T-helper 2 cell treated with Interferon-gamma antibody and Interleukin-4, amounts not matched to agents 5 μg/mL and 100 μg/mL, for 36 hours (primary cell): Measurements from ENCODE around the gene ACAA1.
"Not testable (repeated sequence)": the region's sequence is repeated elsewhere in the genome, so short reads cannot be mapped to it uniquely, and the experiment has no call there.

Source experiments
- DNase-seq: peaks from one replicate; pipeline ENCODE4 v3.0.0; 2021; ENCODE audit warnings: low spot score
- H3K27ac Mint-ChIP-seq: one replicate; pipeline ENCODE4 v1.8.0; 2021; ENCODE audit warnings: mild to moderate bottlenecking, mixed read lengths
- H3K27me3 Mint-ChIP-seq: one replicate; pipeline ENCODE4 v1.8.0; 2021; ENCODE audit warnings: low read depth, mixed read lengths
- H3K36me3 Mint-ChIP-seq: one replicate; pipeline ENCODE4 v1.8.0; 2021; ENCODE audit warnings: low read depth, mixed read lengths
- H3K4me1 Mint-ChIP-seq: one replicate; pipeline ENCODE4 v1.8.0; 2021; ENCODE audit warnings: low read depth, mixed read lengths
- H3K4me3 Mint-ChIP-seq: one replicate; pipeline ENCODE4 v1.8.0; 2022; ENCODE audit warnings: mild to moderate bottlenecking, moderate library complexity, mixed read lengths
- H3K9me3 Mint-ChIP-seq: one replicate; pipeline ENCODE4 v1.8.0; 2021; ENCODE audit warnings: mixed read lengths

ACAA1 gene

GRCh38 chr3:38163117-38163840 is 26.4 kb upstream of the ACAA1 start:
- Mint-ChIP-seq H3K36me3 (peaks cover 17% of the 10 kb centered on the region), H3K4me3 (peak overlapping the region; percentile 86), H3K27me3 (peaks cover 2% of the 10 kb centered on the region), H3K9me3 (no peaks in the 10 kb centered on the region), H3K4me1 (peaks cover 38% of the 10 kb centered on the region), H3K27ac (peak overlapping the region; percentile 99)
- DNase-seq, result no peak

GRCh38 chr3:38160704-38161103 is 23.8 kb upstream of the ACAA1 start:
- DNase-seq, result not testable (repeated sequence)

GRCh38 chr3:38158472-38158871 is 21.5 kb upstream of the ACAA1 start:
- Mint-ChIP-seq H3K27ac (no peak overlapping the region), H3K4me3 (no peak overlapping the region), H3K4me1 (peaks cover 11% of the 10 kb centered on the region), H3K9me3 (no peaks in the 10 kb centered on the region), H3K27me3 (peaks cover 2% of the 10 kb centered on the region), H3K36me3 (no peaks in the 10 kb centered on the region)
- no peak for DNase-seq

More at GRCh38 chr3:38160704-38161103, 23.8 kb upstream of the ACAA1 start:
- H3K4me1 Mint-ChIP-seq, result peaks cover 18% of the 10 kb centered on the region
- H3K27ac Mint-ChIP-seq, H3K36me3 Mint-ChIP-seq, H3K27me3 Mint-ChIP-seq, H3K9me3 Mint-ChIP-seq, H3K4me3 Mint-ChIP-seq: not testable (repeated sequence)

GRCh38 chr3:38157595-38157994 is 20.7 kb upstream of the ACAA1 start:
- Mint-ChIP-seq H3K36me3 (no peaks in the 10 kb centered on the region), H3K4me3 (no peak overlapping the region), H3K4me1 (peaks cover 8% of the 10 kb centered on the region), H3K9me3 (no peaks in the 10 kb centered on the region), H3K27ac (no peak overlapping the region), H3K27me3 (peaks cover 2% of the 10 kb centered on the region)
- DNase-seq, result no peak

- H3K9me3 Mint-ChIP-seq, result no peaks in the 10 kb centered on the region
- H3K4me1 Mint-ChIP-seq, result peaks cover 10% of the 10 kb centered on the region
- H3K27me3 Mint-ChIP-seq, result peaks cover 2% of the 10 kb centered on the region
- no peak for DNase-seq
- H3K27ac Mint-ChIP-seq, result no peak overlapping the region
- no peak overlapping the region for H3K4me3 Mint-ChIP-seq
- no peaks in the 10 kb centered on the region for H3K36me3 Mint-ChIP-seq
Measured at GRCh38 chr3:38157117-38157516, 20.2 kb upstream of the ACAA1 start.

- Mint-ChIP-seq H3K27ac (no peak overlapping the region), H3K9me3 (peaks cover 8% of the 10 kb centered on the region), H3K27me3 (peaks cover 2% of the 10 kb centered on the region), H3K4me1 (peaks cover 22% of the 10 kb centered on the region), H3K36me3 (no peaks in the 10 kb centered on the region), H3K4me3 (no peak overlapping the region)
- no peak for DNase-seq
Measured at GRCh38 chr3:38155825-38156224, 18.9 kb upstream of the ACAA1 start.

- Mint-ChIP-seq H3K36me3 (no peaks in the 10 kb centered on the region), H3K27me3 (no peaks in the 10 kb centered on the region), H3K4me3 (no peak overlapping the region), H3K9me3 (peaks cover 10% of the 10 kb centered on the region), H3K4me1 (peaks cover 27% of the 10 kb centered on the region), H3K27ac (no peak overlapping the region)
- DNase-seq, result no peak
Measured at GRCh38 chr3:38154625-38155255, 17.8 kb upstream of the ACAA1 start.

- DNase-seq, result no peak
- Mint-ChIP-seq H3K27ac (no peak overlapping the region), H3K36me3 (no peaks in the 10 kb centered on the region)
Measured at GRCh38 chr3:38154033-38154494, 17.1 kb upstream of the ACAA1 start.

GRCh38 chr3:38153221-38153620 is 16.3 kb upstream of the ACAA1 start:
- Mint-ChIP-seq H3K4me3 (no peak overlapping the region), H3K36me3 (no peaks in the 10 kb centered on the region), H3K4me1 (peaks cover 31% of the 10 kb centered on the region), H3K9me3 (peaks cover 10% of the 10 kb centered on the region), H3K27ac (peak overlapping the region; percentile 38), H3K27me3 (no peaks in the 10 kb centered on the region)
- DNase-seq, result no peak

More at GRCh38 chr3:38154033-38154494, 17.1 kb upstream of the ACAA1 start:
- Mint-ChIP-seq H3K9me3 (peaks cover 10% of the 10 kb centered on the region), H3K4me3 (no peak overlapping the region), H3K4me1 (peaks cover 31% of the 10 kb centered on the region), H3K27me3 (no peaks in the 10 kb centered on the region)

- Mint-ChIP-seq H3K4me3 (no peak overlapping the region), H3K27me3 (no peaks in the 10 kb centered on the region), H3K9me3 (peaks cover 14% of the 10 kb centered on the region), H3K27ac (peak overlapping the region; percentile 53), H3K4me1 (peaks cover 32% of the 10 kb centered on the region), H3K36me3 (peaks cover 2% of the 10 kb centered on the region)
- DNase-seq, result peak; percentile 3
Measured at GRCh38 chr3:38152609-38153008, 15.7 kb upstream of the ACAA1 start.

- peaks cover 33% of the 10 kb centered on the region for H3K4me1 Mint-ChIP-seq
- peaks cover 22% of the 10 kb centered on the region for H3K9me3 Mint-ChIP-seq
- H3K27ac Mint-ChIP-seq, result peak overlapping the region; percentile 92
- no peaks in the 10 kb centered on the region for H3K27me3 Mint-ChIP-seq
- H3K36me3 Mint-ChIP-seq, result peaks cover 6% of the 10 kb centered on the region
- peak; percentile 10 for DNase-seq
- H3K4me3 Mint-ChIP-seq, result peak overlapping the region; percentile 55
Measured at GRCh38 chr3:38151667-38152265, 14.8 kb upstream of the ACAA1 start.

GRCh38 chr3:38150780-38151528 is 14.0 kb upstream of the ACAA1 start:
- peak overlapping the region; percentile 55 for H3K4me3 Mint-ChIP-seq
- H3K36me3 Mint-ChIP-seq, result peaks cover 12% of the 10 kb centered on the region
- H3K27ac Mint-ChIP-seq, result peak overlapping the region; percentile 92
- no peak for DNase-seq
- H3K9me3 Mint-ChIP-seq, result peaks cover 30% of the 10 kb centered on the region
- H3K4me1 Mint-ChIP-seq, result peaks cover 33% of the 10 kb centered on the region
- peaks cover 4% of the 10 kb centered on the region for H3K27me3 Mint-ChIP-seq

- Mint-ChIP-seq H3K9me3 (peaks cover 37% of the 10 kb centered on the region), H3K36me3 (peaks cover 12% of the 10 kb centered on the region), H3K27ac (peak overlapping the region; percentile 46), H3K4me3 (peak overlapping the region; percentile 0), H3K27me3 (peaks cover 9% of the 10 kb centered on the region), H3K4me1 (peaks cover 32% of the 10 kb centered on the region)
- no peak for DNase-seq
Measured at GRCh38 chr3:38149708-38150107, 12.8 kb upstream of the ACAA1 start.
